H9 (cell line): ENCODE data around the gene IQCC. TPM values are rescaled to one million over a fixed set of nuclear protein-coding genes. Genes with fewer than 3 reads are reported as not detected.

Experiments
- DNase-seq: peaks from one replicate; pipeline ENCODE4 v3.0.0-alpha.2; 2017
- H2AFZ ChIP-seq: one replicate; pipeline ENCODE4 v1.6.1; 2013; ENCODE audit warnings: mild to moderate bottlenecking, low read length, control low read depth, moderate library complexity
- H2AK5ac ChIP-seq: 2 replicates; pipeline ENCODE4 v1.6.1; 2013; ENCODE audit warnings: low read length, control low read depth, mixed read lengths; ENCODE audit not compliant: insufficient read length
- H2BK120ac ChIP-seq: one replicate; pipeline ENCODE4 v1.6.1; 2013; ENCODE audit warnings: low read depth, mild to moderate bottlenecking, low read length, control low read depth, inconsistent platforms; ENCODE audit not compliant: poor library complexity, severe bottlenecking
- H2BK12ac ChIP-seq: 2 replicates; pipeline ENCODE4 v1.6.1; 2013; ENCODE audit warnings: low read length, control low read depth, mixed read lengths, low read depth; ENCODE audit not compliant: insufficient read length
- H2BK15ac ChIP-seq: 2 replicates; pipeline ENCODE4 v1.6.1; 2013; ENCODE audit warnings: low read depth, low read length, control low read depth
- H2BK20ac ChIP-seq: one replicate; pipeline ENCODE4 v1.6.1; 2013; ENCODE audit warnings: low read depth, mild to moderate bottlenecking, low read length, control low read depth, inconsistent platforms; ENCODE audit not compliant: poor library complexity, severe bottlenecking
- H2BK5ac ChIP-seq: 2 replicates; pipeline ENCODE4 v1.6.1; 2013; ENCODE audit warnings: low read length, control low read depth, mixed read lengths; ENCODE audit not compliant: insufficient read length
- H3K14ac ChIP-seq: 2 replicates; pipeline ENCODE4 v1.6.1; 2013; ENCODE audit warnings: low read length, control low read depth; ENCODE audit not compliant: insufficient read depth
- H3K18ac ChIP-seq: 2 replicates; pipeline ENCODE4 v1.6.1; 2013; ENCODE audit warnings: low read depth, mild to moderate bottlenecking, mixed read lengths, low read length, control low read depth; ENCODE audit not compliant: insufficient read length
- H3K23ac ChIP-seq: 2 replicates; pipeline ENCODE4 v1.6.1; 2013; ENCODE audit warnings: low read length, control low read depth, mixed read lengths, low read depth; ENCODE audit not compliant: insufficient read length
- H3K23me2 ChIP-seq: 2 replicates; pipeline ENCODE4 v1.6.1; 2013; ENCODE audit warnings: low read depth, mild to moderate bottlenecking, mixed read lengths, low read length, control low read depth; ENCODE audit not compliant: insufficient read length, poor library complexity, severe bottlenecking
- H3K27ac ChIP-seq: 2 replicates; pipeline ENCODE4 v1.5.1; 2013; ENCODE audit warnings: low read length, control low read depth, mixed read lengths, low read depth; ENCODE audit not compliant: insufficient read length
- H3K27me3 ChIP-seq: 2 replicates; pipeline ENCODE4 v1.6.1; 2013; ENCODE audit warnings: low read length, control low read depth, inconsistent platforms; ENCODE audit not compliant: insufficient read depth
- H3K4ac ChIP-seq: 2 replicates; pipeline ENCODE4 v1.6.1; 2013; ENCODE audit warnings: low read depth, mild to moderate bottlenecking, control low read depth, inconsistent platforms, low read length, moderate library complexity
- H3K4me1 ChIP-seq: 2 replicates; pipeline ENCODE4 v1.6.1; 2013; ENCODE audit warnings: low read length, control low read depth, inconsistent platforms; ENCODE audit not compliant: insufficient read depth
- H3K4me2 ChIP-seq: 2 replicates; pipeline ENCODE4 v1.6.1; 2013; ENCODE audit warnings: low read length, control low read depth, mixed read lengths; ENCODE audit not compliant: insufficient read length, insufficient read depth
- H3K56ac ChIP-seq: 2 replicates; pipeline ENCODE4 v1.6.1; 2013; ENCODE audit warnings: low read depth, mild to moderate bottlenecking, mixed read lengths, low read length, control low read depth; ENCODE audit not compliant: insufficient read length
- H3K79me1 ChIP-seq: 2 replicates; pipeline ENCODE4 v1.6.1; 2013; ENCODE audit warnings: low read depth, mild to moderate bottlenecking, moderate library complexity, low read length, control low read depth, inconsistent platforms; ENCODE audit not compliant: insufficient read depth, poor library complexity, severe bottlenecking
- H3K79me2 ChIP-seq: 2 replicates; pipeline ENCODE4 v1.6.1; 2013; ENCODE audit warnings: low read length, control low read depth, inconsistent platforms; ENCODE audit not compliant: insufficient read depth
- H3K9ac ChIP-seq: 2 replicates; pipeline ENCODE4 v1.6.1; 2013; ENCODE audit warnings: low read length, control low read depth, mixed read lengths; ENCODE audit not compliant: insufficient read length; ENCODE audit errors: extremely low read depth
- H3K9me3 ChIP-seq: one replicate; pipeline ENCODE4 v1.6.1; 2013; ENCODE audit warnings: low read depth, low read length, inconsistent platforms; ENCODE audit not compliant: control insufficient read depth
- H3T11ph ChIP-seq: one replicate; pipeline ENCODE4 v1.6.1; 2013; ENCODE audit warnings: mild to moderate bottlenecking, low read length, control low read depth, inconsistent platforms
- H4K20me1 ChIP-seq: one replicate; pipeline ENCODE4 v1.6.1; 2013; ENCODE audit not compliant: control insufficient read depth, insufficient read length, insufficient read depth
- H4K5ac ChIP-seq: 2 replicates; pipeline ENCODE4 v1.6.1; 2013; ENCODE audit warnings: low read depth, mild to moderate bottlenecking, mixed read lengths, low read length, control low read depth; ENCODE audit not compliant: insufficient read length
- H4K8ac ChIP-seq: replicated peaks from 2 replicates; pipeline ENCODE4 v1.6.1; 2013; ENCODE audit warnings: low read length, control low read depth, mixed read lengths, low read depth; ENCODE audit not compliant: insufficient read length
- H4K91ac ChIP-seq: 2 replicates; pipeline ENCODE4 v1.6.1; 2013; ENCODE audit warnings: low read depth, mild to moderate bottlenecking, moderate library complexity, mixed read lengths, low read length, control low read depth; ENCODE audit not compliant: insufficient read length
- H3K27ac Mint-ChIP-seq, 3 experiments: 2 replicates in 2 of 3; 3 replicates in 1 of 3; pipeline ENCODE4 v1.8.0; 2020 to 2021; ENCODE audit warnings: mixed read lengths in 3 of 3, mild to moderate bottlenecking in 1 of 3, moderate library complexity in 1 of 3
- H3K27me3 Mint-ChIP-seq: 2 replicates; pipeline ENCODE4 v1.8.0; 2021; ENCODE audit warnings: low read depth, mild to moderate bottlenecking, moderate library complexity, mixed read lengths
- H3K36me3 Mint-ChIP-seq, 3 experiments: 2 replicates in 2 of 3; 3 replicates in 1 of 3; pipeline ENCODE4 v1.8.0; 2020 to 2021; ENCODE audit warnings: low read depth in 3 of 3, mixed read lengths in 3 of 3; ENCODE audit not compliant: insufficient read depth in 1 of 3
- H3K4me1 Mint-ChIP-seq, 2 experiments: 2 replicates each; pipeline ENCODE4 v1.8.0; 2020; ENCODE audit warnings: mixed read lengths in 2 of 2
- H3K4me3 Mint-ChIP-seq, 2 experiments: 2 replicates in 1 of 2; 3 replicates in 1 of 2; pipeline ENCODE4 v1.8.0; 2020 to 2021; ENCODE audit warnings: mild to moderate bottlenecking in 2 of 2, mixed read lengths in 2 of 2, moderate library complexity in 1 of 2
- H3K9me3 Mint-ChIP-seq, 2 experiments: 2 replicates in 1 of 2; 3 replicates in 1 of 2; pipeline ENCODE4 v1.8.0; 2020; ENCODE audit warnings: mild to moderate bottlenecking in 2 of 2, mixed read lengths in 2 of 2, moderate library complexity in 1 of 2
- WGBS: extraction: QIAGEN DNeasy Blood & Tissue Kit; methylation state at CpG from one replicate; pipeline ENCODE4 v1.1.7; 2013; ENCODE audit warnings: missing lambda C conversion rate, low lambda C conversion rate, mixed read lengths; ENCODE audit not compliant: insufficient read length; ENCODE audit errors: extremely low coverage; 5-methylcytosine and 5-hydroxymethylcytosine counted together
- total RNA-seq: library from RNA; stranded (reverse); gene quantifications from 2 replicates; pipeline ENCODE4 v1.2.1, GENCODE V29; 2021
- TF ChIP-seq, protein P1 (sequence below): fragments of 200-600 bp; sonication (generic); conservative IDR thresholded peaks from 3 replicates; pipeline ENCODE4 v1.8.0; 2021; ENCODE audit warnings: antibody characterized with exemption, mild to moderate bottlenecking

Gene IQCC
- total RNA-seq, 1 experiment from 2014 or later: 5.3 TPM

DNA sequence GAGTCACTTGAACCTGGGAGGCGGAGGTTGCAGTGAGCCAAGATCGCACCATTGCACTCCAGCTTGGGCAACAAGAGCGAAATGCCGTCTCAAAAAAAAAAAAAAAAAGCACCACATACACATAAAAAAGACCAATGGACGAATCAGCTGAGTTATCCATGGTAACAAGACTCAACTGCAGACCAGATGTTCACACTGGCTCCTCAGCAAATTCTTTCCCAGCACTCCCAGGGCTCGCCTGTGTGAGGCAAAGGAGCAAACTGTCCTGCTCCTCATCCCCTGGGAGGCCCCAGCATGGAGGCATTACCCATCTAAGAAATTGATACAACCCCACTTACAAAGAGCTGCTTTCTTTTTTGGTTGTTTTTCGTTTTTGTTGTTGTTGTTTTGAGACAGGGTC lies 13.6 kb downstream of the IQCC start:
- no peaks in the 10 kb centered on the region for H3K27me3 Mint-ChIP-seq
- no peak overlapping the region for H3K9ac ChIP-seq
- H3K4me2 ChIP-seq: no peak overlapping the region
- no peak overlapping the region for H3K27ac ChIP-seq
- no peak overlapping the region for H2BK5ac ChIP-seq
- no peaks in the 10 kb centered on the region for H3K79me1 ChIP-seq
- no peak overlapping the region for H2BK15ac ChIP-seq
- peaks cover 3% of the 10 kb centered on the region; the same call in 1 of the 2 replicates for H3K79me2 ChIP-seq
- H3K9me3 Mint-ChIP-seq: no peaks in the 10 kb centered on the region
- H4K8ac ChIP-seq: no peak overlapping the region
- no CpG with 5 or more reads among the region's 7 CpGs for WGBS
- H4K91ac ChIP-seq: no peak overlapping the region
- no peaks in the 10 kb centered on the region for H3K27me3 ChIP-seq
- no peak overlapping the region for H3K23ac ChIP-seq
- no peak overlapping the region for H3K18ac ChIP-seq
- H2BK120ac ChIP-seq: no peak overlapping the region
- no peak overlapping the region for H3K4ac ChIP-seq
- no peaks in the 10 kb centered on the region for H4K20me1 ChIP-seq
- no peak overlapping the region for H3K14ac ChIP-seq
- H3K4me1 ChIP-seq: peaks cover 7% of the 10 kb centered on the region; the same call in 1 of the 2 replicates
- H4K5ac ChIP-seq: no peak overlapping the region
- no peak overlapping the region for H3T11ph ChIP-seq
- peaks cover 13 to 49% (median 37%) of the 10 kb centered on the region in 3 experiments for H3K36me3 Mint-ChIP-seq
- H2AK5ac ChIP-seq: no peak overlapping the region
- no peak overlapping the region for H2AFZ ChIP-seq
- H3K4me3 Mint-ChIP-seq: no peak overlapping the region
- no peak overlapping the region for H3K27ac Mint-ChIP-seq
- H2BK12ac ChIP-seq: no peak overlapping the region
- no peaks in the 10 kb centered on the region for H3K9me3 ChIP-seq
- TF ChIP-seq, protein P1, sequence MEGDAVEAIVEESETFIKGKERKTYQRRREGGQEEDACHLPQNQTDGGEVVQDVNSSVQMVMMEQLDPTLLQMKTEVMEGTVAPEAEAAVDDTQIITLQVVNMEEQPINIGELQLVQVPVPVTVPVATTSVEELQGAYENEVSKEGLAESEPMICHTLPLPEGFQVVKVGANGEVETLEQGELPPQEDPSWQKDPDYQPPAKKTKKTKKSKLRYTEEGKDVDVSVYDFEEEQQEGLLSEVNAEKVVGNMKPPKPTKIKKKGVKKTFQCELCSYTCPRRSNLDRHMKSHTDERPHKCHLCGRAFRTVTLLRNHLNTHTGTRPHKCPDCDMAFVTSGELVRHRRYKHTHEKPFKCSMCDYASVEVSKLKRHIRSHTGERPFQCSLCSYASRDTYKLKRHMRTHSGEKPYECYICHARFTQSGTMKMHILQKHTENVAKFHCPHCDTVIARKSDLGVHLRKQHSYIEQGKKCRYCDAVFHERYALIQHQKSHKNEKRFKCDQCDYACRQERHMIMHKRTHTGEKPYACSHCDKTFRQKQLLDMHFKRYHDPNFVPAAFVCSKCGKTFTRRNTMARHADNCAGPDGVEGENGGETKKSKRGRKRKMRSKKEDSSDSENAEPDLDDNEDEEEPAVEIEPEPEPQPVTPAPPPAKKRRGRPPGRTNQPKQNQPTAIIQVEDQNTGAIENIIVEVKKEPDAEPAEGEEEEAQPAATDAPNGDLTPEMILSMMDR: no peak
- no peak overlapping the region for H2BK20ac ChIP-seq
- no peak overlapping the region for H3K56ac ChIP-seq
- DNase-seq: no peak
- peaks cover 17 to 25% of the 10 kb centered on the region in 2 experiments for H3K4me1 Mint-ChIP-seq
- peaks cover 7% of the 10 kb centered on the region for H3K23me2 ChIP-seq
